IMR-90 (cell line): ENCODE measurements around the gene RSF1. TPM values are rescaled to one million over a fixed set of nuclear protein-coding genes. Genes with fewer than 3 reads are reported as not detected.

ENCODE experiments used
- ATAC-seq: fragments of 200-7000 bp; cut with Tn5 transposase; 2 replicates; pipeline ENCODE4 v1.9.1; 2020; ENCODE audit warnings: low read depth, mild to moderate bottlenecking, moderate library complexity
- BruUV-seq: library from RNA; stranded (reverse); fragments of 400-500 nt; replicated peaks from 2 replicates; lab custom pipeline; 2021; lab: Mats Ljungman, UMichigan
- CTCF ChIA-PET: fragments of 300-600 bp; formaldehyde crosslinking; extraction: SDS; loops from one replicate; lab custom pipeline; 2021; ENCODE audit warnings: antibody characterized with exemption; lab: Yijun Ruan, JAX
- POLR2A ChIA-PET: fragments of 300-600 bp; sonication (Branson Sonifier 250); formaldehyde crosslinking; loops from one replicate; lab custom pipeline; 2022; ENCODE audit warnings: antibody characterized with exemption; ENCODE audit not compliant: unreplicated experiment; lab: Charles Lee
- DNase-seq: peaks from one replicate; pipeline ENCODE4 v3.0.0; 2013
- H2AFZ ChIP-seq: replicated peaks from 2 replicates; pipeline ENCODE3; 2013; ENCODE audit warnings: low read length, mild to moderate bottlenecking; ENCODE audit not compliant: poor library complexity
- H2AK5ac ChIP-seq: 2 replicates; pipeline ENCODE4 v1.6.1; 2013; ENCODE audit warnings: low read depth, low read length, inconsistent platforms
- H2AK9ac ChIP-seq: replicated peaks from 2 replicates; pipeline ENCODE3; 2013; ENCODE audit warnings: mild to moderate bottlenecking, low read depth, low read length, moderate library complexity; ENCODE audit not compliant: poor library complexity
- H2BK120ac ChIP-seq: 2 replicates; pipeline ENCODE4 v1.6.1; 2013; ENCODE audit warnings: low read depth, low read length, inconsistent platforms
- H2BK15ac ChIP-seq: 3 replicates; pipeline ENCODE4 v1.6.1; 2013; ENCODE audit warnings: low read depth, low read length, inconsistent platforms
- H2BK20ac ChIP-seq: 2 replicates; pipeline ENCODE4 v1.6.1; 2013; ENCODE audit warnings: low read depth, mild to moderate bottlenecking, inconsistent platforms, low read length, moderate library complexity
- H2BK5ac ChIP-seq: 2 replicates; pipeline ENCODE4 v1.6.1; 2013; ENCODE audit warnings: mild to moderate bottlenecking, low read depth, low read length, inconsistent platforms; ENCODE audit not compliant: poor library complexity, severe bottlenecking
- H3K14ac ChIP-seq: replicated peaks from 2 replicates; pipeline ENCODE4 v1.6.1; 2013; ENCODE audit warnings: low read depth, low read length, inconsistent platforms
- H3K18ac ChIP-seq: 2 replicates; pipeline ENCODE4 v1.6.1; 2013; ENCODE audit warnings: low read depth, low read length, control low read depth
- H3K23ac ChIP-seq: 2 replicates; pipeline ENCODE4 v1.6.1; 2013; ENCODE audit warnings: low read depth, low read length, inconsistent platforms
- H3K27ac ChIP-seq: 2 replicates; pipeline ENCODE4 v1.5.1; 2013; ENCODE audit warnings: mild to moderate bottlenecking, control low read depth, low read length; ENCODE audit not compliant: insufficient read depth
- H3K27me3 ChIP-seq: 2 replicates; pipeline ENCODE4 v1.6.1; 2013; ENCODE audit warnings: low read length; ENCODE audit not compliant: control insufficient read depth, insufficient read depth
- H3K36me3 ChIP-seq: 2 replicates; pipeline ENCODE4 v1.6.1; 2013; ENCODE audit warnings: low read length, mixed read lengths; ENCODE audit not compliant: control insufficient read depth, insufficient read depth
- H3K4ac ChIP-seq: 2 replicates; pipeline ENCODE4 v1.6.1; 2013; ENCODE audit warnings: low read depth, low read length, inconsistent platforms
- H3K4me1 ChIP-seq: 2 replicates; pipeline ENCODE4 v1.6.1; 2013; ENCODE audit warnings: low read length, mixed read lengths; ENCODE audit not compliant: control insufficient read depth, insufficient read depth
- H3K4me2 ChIP-seq: 2 replicates; pipeline ENCODE4 v1.6.1; 2013; ENCODE audit warnings: low read depth, mild to moderate bottlenecking, control low read depth, low read length, moderate library complexity
- H3K4me3 ChIP-seq: 2 replicates; pipeline ENCODE4 v1.5.1; 2013; ENCODE audit warnings: low read depth, mild to moderate bottlenecking, control low read depth, low read length, moderate library complexity; ENCODE audit not compliant: insufficient read depth
- H3K56ac ChIP-seq: 2 replicates; pipeline ENCODE4 v1.6.1; 2013; ENCODE audit warnings: low read length, inconsistent platforms; ENCODE audit not compliant: insufficient read depth; ENCODE audit errors: extremely low read depth
- H3K79me1 ChIP-seq, 2 experiments: 2 replicates each; pipeline ENCODE4 v1.6.1; 2013; ENCODE audit warnings: low read length in 2 of 2, inconsistent platforms in 1 of 2, low read depth in 1 of 2
- H3K9ac ChIP-seq: 2 replicates; pipeline ENCODE4 v1.6.1; 2013; ENCODE audit warnings: low read depth, low read length, control low read depth
- H3K9me1 ChIP-seq: 2 replicates; pipeline ENCODE4 v1.6.1; 2013; ENCODE audit warnings: low read length, inconsistent platforms; ENCODE audit not compliant: insufficient read depth
- H3K9me3 ChIP-seq: 2 replicates; pipeline ENCODE4 v1.6.1; 2013; ENCODE audit warnings: low read length; ENCODE audit not compliant: control insufficient read depth, insufficient read depth
- H4K20me1 ChIP-seq: 2 replicates; pipeline ENCODE4 v1.6.1; 2013; ENCODE audit warnings: low read length, inconsistent platforms; ENCODE audit not compliant: insufficient read depth
- H4K5ac ChIP-seq: 2 replicates; pipeline ENCODE4 v1.6.1; 2013; ENCODE audit warnings: mild to moderate bottlenecking, low read depth, low read length, control low read depth
- H4K8ac ChIP-seq, 2 experiments: 2 replicates each; pipeline ENCODE4 v1.6.1; 2013; ENCODE audit warnings: low read depth in 2 of 2, low read length in 2 of 2, control low read depth in 1 of 2, inconsistent platforms in 1 of 2
- H4K91ac ChIP-seq: 2 replicates; pipeline ENCODE4 v1.6.1; 2013; ENCODE audit warnings: low read depth, low read length, inconsistent platforms; ENCODE audit not compliant: insufficient read depth
- CEBPB ChIP-seq: IDR thresholded peaks from 2 replicates; pipeline ENCODE4 v1.6.1; 2012; ENCODE audit warnings: low read depth, low read length, improper control_type of control experiment
- CHD1 ChIP-seq: IDR thresholded peaks from 2 replicates; pipeline ENCODE4 v1.6.1; 2012; ENCODE audit warnings: low read depth, low read length, improper control_type of control experiment
- MAFK ChIP-seq: IDR thresholded peaks from 2 replicates; pipeline ENCODE4 v1.6.1; 2012; ENCODE audit warnings: low read depth, low read length, improper control_type of control experiment
- RCOR1 ChIP-seq: IDR thresholded peaks from 2 replicates; pipeline ENCODE4 v1.6.1; 2012; ENCODE audit warnings: mild to moderate bottlenecking, low read length, improper control_type of control experiment; ENCODE audit not compliant: insufficient replicate concordance
- SMC3 ChIP-seq: fragments of 150-350 bp; IDR thresholded peaks from 2 replicates; pipeline ENCODE4 v1.6.1; 2016; ENCODE audit warnings: low read depth, mild to moderate bottlenecking, antibody characterized with exemption, low read length, moderate library complexity
- WGBS, 2 experiments: methylation state at CpG; one replicate each; pipeline versions ENCODE4 v1.1.5 to v1.1.7; 2013; ENCODE audit warnings: missing lambda C conversion rate in 2 of 2; ENCODE audit not compliant: insufficient read length in 1 of 2; ENCODE audit errors: extremely low coverage in 2 of 2; 5-methylcytosine and 5-hydroxymethylcytosine counted together
- dilution Hi-C: fragments of 300-500 bp; cut with HindIII; formaldehyde crosslinking; loops from one replicate; pipeline ENCODE4 v1.14.3; 2018; ENCODE audit warnings: low sequenced_read_pairs; ENCODE audit not compliant: unreplicated experiment
- in situ Hi-C: fragments of 300-500 bp; cut with MboI; formaldehyde crosslinking; loops from 3 replicates; pipeline ENCODE4 v1.14.3; 2019; ENCODE audit warnings: low sequenced_read_pairs, inconsistent platforms, mixed read lengths
- intact Hi-C: fragments of 100-400 bp; cut with micrococcal nuclease; formaldehyde crosslinking; loops from 2 replicates; pipeline ENCODE4 v1.10.0; 2022
- polyA plus RNA-seq, 3 experiments: library from polyadenylated mRNA; depleted of rRNA; stranded (reverse); fragments of >200 nt; gene quantifications; 2 replicates each; pipeline ENCODE4 v1.2.3, GENCODE V29; 2012; ENCODE audit warnings: low replicate concordance in 1 of 3
- total RNA-seq: library from RNA; depleted of rRNA; stranded (reverse); fragments of >200 nt; gene quantifications from 2 replicates; pipeline ENCODE4 v1.2.3, GENCODE V29; 2012

The RSF1 gene
- total and polyA plus RNA-seq, 2 of the 4 experiments (the other 2 are of a cell fraction) = 13.9 to 18.5 TPM

DNA sequence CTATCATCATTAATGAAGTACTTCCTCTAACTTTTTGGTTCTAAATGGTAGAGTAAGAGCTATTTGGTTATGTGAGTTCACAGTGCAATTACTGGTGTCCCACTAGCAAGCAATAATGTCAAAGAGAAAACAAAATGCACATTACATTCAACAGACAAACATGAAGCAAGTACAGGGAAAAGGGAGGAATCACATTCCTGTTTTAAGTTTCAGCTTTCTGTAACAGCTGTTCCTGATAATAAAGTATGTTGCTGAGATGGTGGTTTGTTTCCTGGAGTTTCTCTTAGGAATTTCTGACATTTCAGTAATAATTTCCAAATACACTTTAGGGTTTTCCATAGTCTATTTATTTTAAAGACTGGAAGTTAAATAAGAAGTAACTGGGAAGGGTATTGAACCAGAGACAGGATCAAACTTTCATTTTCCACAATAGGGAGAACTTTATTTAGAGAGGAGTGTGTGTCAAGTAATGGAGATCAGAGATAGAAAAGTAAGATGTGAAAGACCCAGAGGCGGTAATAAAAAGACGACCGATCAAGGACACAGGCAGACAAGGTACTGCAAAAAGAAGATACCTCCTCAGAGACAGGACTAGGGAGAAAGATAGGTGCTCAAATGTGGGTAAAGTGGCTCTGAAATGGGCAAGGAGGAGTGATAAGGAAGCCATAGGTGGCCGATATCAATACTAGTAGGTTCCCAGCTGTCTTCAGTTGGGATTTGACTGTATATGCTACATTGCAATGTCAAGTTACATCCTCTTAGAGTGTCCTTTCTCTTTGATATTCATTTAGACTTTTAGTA, 162.1 kb downstream of the RSF1 start:
- Histone ChIP-seq H3K14ac (peak overlapping the region; percentile 34), H2BK15ac (peak overlapping the region; percentile 62; the same call in 1 of the 3 replicates), H2AFZ (no peak overlapping the region), H2BK120ac (peak overlapping the region; percentile 35), H3K9ac (peak overlapping the region; percentile 30; the same call in 1 of the 2 replicates), H3K4me3 (no peak overlapping the region), H3K79me1 (no peaks in the 10 kb centered on the region), H3K4me2 (peak overlapping the region; percentile 96), H3K27ac (peak overlapping the region; percentile 75; the same call in 1 of the 2 replicates), H3K4ac (peak overlapping the region; percentile 33; the same call in 1 of the 2 replicates), H4K91ac (no peak overlapping the region), H4K5ac (peak overlapping the region; percentile 99), H2BK20ac (peak overlapping the region; percentile 7; the same call in 1 of the 2 replicates), H2BK5ac (peak overlapping the region; percentile 81), H3K4me1 (peaks cover 11% of the 10 kb centered on the region), H3K9me3 (no peaks in the 10 kb centered on the region), H3K36me3 (no peaks in the 10 kb centered on the region), H2AK9ac (no peak overlapping the region), H3K23ac (no peak overlapping the region), H3K56ac (no peak overlapping the region), H3K18ac (peak overlapping the region; percentile 97), H3K9me1 (peaks cover 3% of the 10 kb centered on the region; the same call in 1 of the 2 replicates), H4K20me1 (no peaks in the 10 kb centered on the region; the same call in 1 of the 2 replicates), H3K27me3 (no peaks in the 10 kb centered on the region), H2AK5ac (no peak overlapping the region), H4K8ac (peak overlapping the region in 1 of 2 experiments; percentile 34; a peak in 3 of 4 replicates)
- BruUV-seq = no TSS peak
- DNase-seq = peak; percentile 64
- no CpG with 5 or more reads among the region's 4 CpGs for WGBS, 2 experiments
- ATAC-seq = peak; percentile 37
- in situ Hi-C loops = no loop called here
- CTCF ChIA-PET = no interaction called here
- intact Hi-C loops = no loop called here
- no peak for TF ChIP-seq CHD1
- no peak for TF ChIP-seq SMC3
- TF ChIP-seq MAFK = no peak
- no peak for TF ChIP-seq RCOR1
- no peak for TF ChIP-seq CEBPB
- dilution Hi-C loops = no loop called here
- POLR2A ChIA-PET = no interaction called here
